GM18498 (cell line): ENCODE data around the gene UNC80.

Source experiments
- ATAC-seq: cut with Tn5 transposase; IDR thresholded peaks from one replicate; pipeline ENCODE4 v1.9.1; 2021; ENCODE audit warnings: mild to moderate bottlenecking, moderate library complexity; ENCODE audit not compliant: unreplicated experiment

UNC80 gene

DNA sequence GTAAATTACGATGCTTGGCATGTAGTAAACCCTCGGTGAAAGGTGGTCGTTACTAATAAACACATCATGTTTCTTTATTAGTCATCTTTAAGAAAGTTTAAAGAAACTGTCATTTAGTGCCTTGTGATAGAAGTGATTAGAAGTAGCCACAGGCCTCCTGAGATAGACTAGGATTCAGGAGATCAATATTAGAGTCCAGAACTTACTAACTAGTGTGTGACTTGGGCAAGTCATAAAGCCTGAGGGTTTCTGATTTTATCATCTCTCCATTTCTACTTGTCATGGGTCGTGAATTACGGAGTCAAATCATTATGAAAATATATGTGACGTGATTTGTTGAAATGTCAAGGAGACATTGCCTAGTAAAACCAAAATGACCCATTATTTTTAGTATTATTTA lies 237.5 kb downstream of the UNC80 start:
- ATAC-seq = no peak

DNA sequence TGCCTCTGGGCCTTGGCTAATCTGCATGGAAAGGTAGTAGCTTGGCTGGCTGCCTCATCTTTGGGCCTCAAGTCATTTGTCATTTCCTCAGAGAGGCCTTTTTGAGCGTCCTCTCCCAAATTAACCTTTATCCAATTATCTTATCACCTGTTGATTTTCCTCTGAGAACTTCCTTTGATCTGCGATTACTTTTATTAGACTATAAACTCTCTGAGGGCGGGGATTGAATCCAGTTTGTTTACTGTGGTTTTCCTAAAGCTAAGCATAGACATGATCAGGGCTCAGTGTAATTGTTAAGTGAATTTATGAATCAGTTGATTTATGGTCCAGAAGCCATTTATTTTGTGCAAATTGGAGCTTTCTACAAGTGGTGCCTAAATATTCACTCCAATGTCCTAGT lies 238.3 kb downstream of the UNC80 start:
- ATAC-seq = no peak

DNA sequence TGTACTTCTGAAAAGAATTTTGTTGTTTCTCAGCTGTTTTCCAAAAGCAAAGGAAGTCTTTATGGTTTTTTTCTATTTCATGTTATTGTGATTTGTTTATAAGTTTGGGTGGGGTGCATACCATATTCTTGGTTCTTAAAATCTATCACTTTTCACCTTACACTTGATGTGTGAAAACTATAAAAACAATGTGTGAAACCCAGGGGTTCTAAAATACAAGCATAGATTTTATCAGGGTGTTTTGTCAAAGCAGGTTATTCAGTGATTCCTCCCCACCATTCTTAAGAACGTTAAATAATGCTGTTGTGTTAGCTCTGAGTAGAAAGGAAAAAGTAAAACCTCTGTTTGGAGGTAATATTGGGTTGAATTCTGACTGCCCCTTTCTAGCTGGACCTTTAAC lies 248.5 kb downstream of the UNC80 start:
- ATAC-seq = no peak

DNA sequence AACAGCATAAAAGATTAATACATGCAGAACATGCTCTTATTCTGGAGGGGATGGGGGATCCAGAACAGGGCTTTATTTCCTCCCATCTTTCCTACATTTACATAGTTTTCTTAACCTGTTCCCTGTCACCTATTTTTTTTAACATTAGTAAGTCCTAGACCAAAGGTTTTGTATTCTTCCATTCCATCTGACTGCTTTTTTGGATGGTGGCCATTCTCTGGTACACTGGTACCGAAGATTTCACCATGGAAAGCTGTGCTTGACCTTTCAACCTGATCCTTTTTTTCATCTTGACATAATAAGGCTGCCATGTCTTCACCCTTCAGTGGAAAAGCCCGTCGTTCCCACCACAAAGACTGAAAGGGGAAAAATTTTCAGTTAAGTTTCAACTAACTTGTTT lies 251.2 kb downstream of the UNC80 start:
- ATAC-seq = no peak

DNA sequence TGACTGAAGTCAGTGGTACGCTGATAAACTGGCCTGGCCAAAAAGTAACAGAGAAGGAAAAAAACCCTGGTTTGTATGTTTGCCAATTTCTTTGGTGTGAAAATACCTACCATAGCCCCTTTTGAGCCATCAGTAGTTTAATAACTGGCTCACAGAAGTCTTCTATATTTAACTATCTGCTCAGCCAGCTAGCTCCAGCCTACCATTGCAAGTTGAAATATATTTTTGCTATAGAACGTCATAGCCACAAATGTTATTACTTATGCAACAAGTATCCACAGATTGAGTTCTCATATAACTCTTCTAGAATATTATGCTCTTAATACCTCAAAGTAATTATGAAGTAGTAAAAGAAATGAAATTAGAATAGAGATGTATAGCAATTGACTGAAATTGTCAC lies 256.0 kb downstream of the UNC80 start:
- no peak for ATAC-seq

DNA sequence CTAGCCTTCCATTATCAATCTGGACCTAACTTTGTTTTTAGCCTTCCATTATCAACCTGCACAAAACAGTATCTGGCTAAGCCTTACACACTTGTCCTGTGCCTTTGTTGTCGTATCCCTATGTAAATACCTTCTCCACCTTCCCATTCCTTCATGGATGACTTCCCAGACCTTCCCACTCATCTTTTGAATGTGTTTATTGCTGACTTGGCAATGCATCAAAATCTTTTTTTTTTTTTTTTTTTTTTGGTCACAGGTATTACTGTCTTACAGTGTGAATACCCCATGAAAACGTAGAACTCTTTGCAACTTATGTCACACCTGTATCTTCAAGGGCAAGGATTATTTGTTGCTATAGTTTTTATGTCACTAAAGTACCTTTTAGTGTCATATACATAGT lies 256.5 kb downstream of the UNC80 start:
- ATAC-seq = no peak

DNA sequence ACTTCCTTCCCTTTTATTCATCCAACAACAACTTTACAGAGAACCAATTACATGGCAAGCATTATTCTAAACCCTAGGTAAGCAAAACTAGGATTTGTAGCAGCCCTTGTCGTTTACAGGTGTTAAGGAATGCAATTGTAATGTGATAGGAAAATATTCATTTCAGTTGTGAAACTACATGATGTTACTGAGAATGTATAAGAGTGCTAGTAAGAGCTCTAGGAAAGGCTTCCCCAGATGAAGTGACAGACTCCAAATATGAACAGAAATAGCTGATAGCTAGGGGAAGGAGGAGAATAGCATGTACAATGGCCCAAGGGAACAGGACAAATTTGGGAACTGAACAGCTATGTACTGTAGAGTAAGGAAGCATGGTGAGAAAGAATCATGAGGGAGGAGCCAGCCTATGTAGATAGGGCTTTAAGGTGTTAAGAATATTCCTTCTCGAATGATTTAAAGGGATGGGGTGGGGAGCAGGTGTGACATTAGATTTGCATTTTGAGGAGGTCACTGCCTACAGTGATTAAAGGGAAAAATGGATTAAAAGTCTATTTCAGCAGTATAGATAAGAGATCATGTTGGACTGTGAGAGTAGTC lies 262.6 kb downstream of the UNC80 start:
- no peak for ATAC-seq

DNA sequence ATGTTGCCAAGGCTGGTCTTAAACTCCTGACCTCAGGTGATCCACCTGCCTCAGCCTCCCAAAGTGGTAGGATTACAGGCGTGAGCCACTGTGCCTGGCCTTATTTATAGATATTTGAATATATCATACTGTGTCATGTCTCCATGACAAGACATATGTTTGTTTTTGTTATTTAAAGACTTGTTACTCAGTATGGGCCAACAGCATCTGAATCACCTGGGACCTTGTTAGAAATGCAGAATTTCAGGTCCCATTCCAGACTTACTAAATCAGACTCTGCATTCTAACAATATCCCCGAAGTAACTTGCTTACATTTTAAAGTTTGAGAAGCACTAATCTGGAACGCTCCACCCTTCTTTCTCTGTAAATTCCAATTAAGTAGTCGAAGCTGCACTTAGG lies 264.0 kb downstream of the UNC80 start:
- ATAC-seq = no peak

DNA sequence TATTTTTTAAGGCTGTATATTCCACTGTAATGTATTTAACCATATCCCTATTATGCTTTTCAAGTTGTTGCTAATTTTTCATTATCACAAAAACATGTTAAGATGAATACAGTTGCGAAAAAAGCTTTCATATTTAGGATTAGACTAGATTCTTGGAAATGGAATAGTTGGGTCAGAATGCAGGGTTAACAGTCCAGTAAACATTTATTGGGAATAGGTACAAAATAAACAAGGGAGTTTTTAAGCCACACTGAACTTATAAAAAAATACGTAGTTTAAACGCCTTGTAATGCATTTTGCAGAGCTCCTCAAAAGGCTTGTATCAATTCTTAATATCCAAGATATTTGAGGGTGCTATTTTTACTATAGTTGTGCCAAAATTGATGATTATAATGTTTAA lies 266.4 kb downstream of the UNC80 start:
- ATAC-seq = no peak

DNA sequence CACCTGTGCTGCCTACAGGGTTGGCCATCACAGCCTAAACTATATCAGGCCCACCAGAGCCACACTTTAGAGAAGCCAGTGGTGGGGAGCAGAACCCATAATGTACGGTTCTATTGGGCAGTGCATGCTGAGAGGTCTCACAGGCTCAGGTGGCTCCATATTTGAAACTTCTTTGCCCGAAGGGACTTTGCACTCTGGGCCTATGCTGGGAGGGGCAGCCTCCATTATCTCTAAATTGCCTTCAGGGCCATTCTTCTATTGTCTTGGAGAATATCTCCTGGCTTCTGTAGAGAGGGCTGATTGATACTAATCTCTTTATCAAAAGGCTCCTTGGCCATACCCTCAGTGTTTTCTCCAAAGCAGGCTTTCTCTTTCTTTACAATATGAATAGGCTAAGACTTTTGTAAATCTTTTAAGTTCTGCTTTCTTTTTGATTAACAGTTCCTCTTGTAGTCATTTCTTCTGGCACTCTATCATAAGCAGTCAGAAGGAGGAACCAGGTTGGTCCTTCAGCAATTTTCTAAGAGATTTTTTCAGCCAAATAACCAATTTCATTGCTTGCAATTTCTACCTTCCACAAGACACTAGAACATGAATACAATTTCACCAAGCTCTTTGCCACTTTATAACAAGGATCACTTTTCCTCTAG lies 275.3 kb downstream of the UNC80 start:
- ATAC-seq = no peak
